A673 (cell line): Measurements from ENCODE around the gene CCDC85C. TPM values are rescaled to one million over a fixed set of nuclear protein-coding genes. Genes with fewer than 3 reads are reported as not detected.
A peak's percentile ranks its signal among the peaks of the same experiment; 100 is the strongest.

ENCODE experiments used
- BruUV-seq: library from RNA; stranded (reverse); fragments of 400-500 nt; replicated peaks from 2 replicates; lab custom pipeline; 2021; lab: Mats Ljungman, UMichigan
- CTCF ChIA-PET: fragments of 300-600 bp; sonication (Branson Sonifier 250); formaldehyde crosslinking; loops from one replicate; lab custom pipeline; 2022; ENCODE audit warnings: antibody characterized with exemption; lab: Charles Lee
- POLR2A ChIA-PET: fragments of 300-600 bp; sonication (Branson Sonifier 250); formaldehyde crosslinking; loops from one replicate; lab custom pipeline; 2022; ENCODE audit warnings: antibody characterized with exemption; ENCODE audit not compliant: low non-redundant PET; lab: Charles Lee
- DNase-seq: peaks from one replicate; pipeline ENCODE4 v3.0.0-alpha.2; 2015; ENCODE audit warnings: low spot score
- H3K27ac ChIP-seq: fragments of 200-600 bp; sonication (generic); 2 replicates; pipeline ENCODE4 v1.5.1; 2016; ENCODE audit warnings: mixed run types, low read depth, mild to moderate bottlenecking, mixed read lengths, antibody characterized with exemption, low read length; ENCODE audit not compliant: poor library complexity, severe bottlenecking
- H3K27me3 ChIP-seq: fragments of 200-600 bp; sonication (generic); replicated peaks from 2 replicates; pipeline ENCODE4 v1.6.1; 2017; ENCODE audit warnings: mixed run types, low read depth, mild to moderate bottlenecking, mixed read lengths, antibody characterized with exemption, low read length; ENCODE audit not compliant: insufficient read depth, poor library complexity
- H3K36me3 ChIP-seq: fragments of 200-600 bp; sonication (generic); 2 replicates; pipeline ENCODE4 v1.6.1; 2016; ENCODE audit warnings: mixed run types, mild to moderate bottlenecking, mixed read lengths, antibody characterized with exemption, low read length; ENCODE audit not compliant: insufficient read depth, poor library complexity, severe bottlenecking
- H3K4me1 ChIP-seq: fragments of 200-600 bp; sonication (generic); 2 replicates; pipeline ENCODE4 v1.6.1; 2017; ENCODE audit warnings: mixed run types, mild to moderate bottlenecking, mixed read lengths, antibody characterized with exemption, low read length; ENCODE audit not compliant: insufficient read depth, poor library complexity, severe bottlenecking
- H3K4me3 ChIP-seq: fragments of 200-600 bp; sonication (generic); 2 replicates; pipeline ENCODE4 v1.5.1; 2016; ENCODE audit warnings: low read depth, mixed run types, mild to moderate bottlenecking, mixed read lengths, low read length; ENCODE audit not compliant: poor library complexity, severe bottlenecking
- H3K9me3 ChIP-seq: fragments of 200-600 bp; sonication (generic); 2 replicates; pipeline ENCODE4 v1.6.1; 2016; ENCODE audit warnings: mixed run types, low read depth, mild to moderate bottlenecking, mixed read lengths, antibody characterized with exemption, low read length; ENCODE audit not compliant: poor library complexity, severe bottlenecking
- CTCF ChIP-seq: fragments of 300-800, 200-600 bp; sonication (generic); conservative IDR thresholded peaks from 2 replicates; pipeline ENCODE4 v1.5.1; 2017; ENCODE audit warnings: low read depth, mild to moderate bottlenecking, antibody characterized with exemption, low read length, moderate library complexity, mixed read lengths
- EZH2 ChIP-seq: fragments of 200-600 bp; sonication (generic); IDR thresholded peaks from 2 replicates; pipeline ENCODE4 v1.6.1; 2017; ENCODE audit warnings: borderline replicate concordance, low read depth, mild to moderate bottlenecking, mixed read lengths, antibody characterized with exemption, low read length; ENCODE audit not compliant: poor library complexity, severe bottlenecking
- intact Hi-C: fragments of 100-400 bp; cut with micrococcal nuclease; formaldehyde crosslinking; loops from one replicate; pipeline ENCODE4 v1.10.0; 2022; ENCODE audit not compliant: unreplicated experiment
- total RNA-seq: library from RNA; stranded (reverse); gene quantifications from 2 replicates; pipeline ENCODE4 v1.2.3, GENCODE V29; 2021

CCDC85C gene
- total RNA-seq, 1 experiment from 2014 or later: 24.6 TPM

DNA sequence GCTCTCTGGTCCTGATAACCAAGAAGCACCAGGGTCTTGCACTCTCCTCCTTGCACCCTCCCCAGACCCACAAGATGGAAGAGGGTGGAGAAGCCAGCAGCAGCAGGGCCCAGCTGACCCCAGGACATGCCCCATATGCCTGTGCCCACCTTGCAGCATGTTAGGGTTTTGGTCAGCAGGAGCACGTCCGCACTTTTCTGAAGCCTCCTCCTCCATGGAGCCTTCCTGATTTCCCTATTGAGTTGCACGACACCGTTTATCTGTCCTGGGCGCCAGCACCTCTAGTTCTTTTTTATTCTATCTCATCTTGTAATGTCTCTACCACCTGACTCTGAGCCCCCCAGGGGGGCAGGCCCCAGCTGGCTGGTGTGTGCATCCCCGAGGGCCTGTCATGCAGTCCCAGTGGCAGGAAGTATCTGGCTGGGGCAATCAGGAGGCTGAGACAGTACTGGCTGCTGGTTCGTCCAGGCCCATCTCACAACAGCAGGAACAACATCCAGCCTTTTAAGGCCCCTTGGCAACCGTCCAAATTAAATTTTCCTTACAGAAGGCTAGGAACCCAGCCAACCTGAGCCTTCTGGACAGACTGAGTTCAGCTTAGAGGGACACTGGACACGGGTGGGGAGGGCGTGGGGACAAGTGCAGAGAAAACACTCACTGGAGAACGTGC lies 39.6 kb downstream of the CCDC85C start:
- POLR2A ChIA-PET: no interaction called here
- Histone ChIP-seq H3K27ac (no peak overlapping the region), H3K27me3 (no peaks in the 10 kb centered on the region), H3K9me3 (no peaks in the 10 kb centered on the region), H3K4me1 (peaks cover 12% of the 10 kb centered on the region), H3K4me3 (no peak overlapping the region), H3K36me3 (no peaks in the 10 kb centered on the region)
- intact Hi-C loops: no loop called here
- TF ChIP-seq EZH2 (no peak), CTCF (no peak)
- CTCF ChIA-PET: no interaction called here
- no TSS peak for BruUV-seq
- DNase-seq: peak; percentile 54

GRCh38 chr14:99563749-99564129 lies 40.3 kb downstream of the CCDC85C start:
- TF ChIP-seq EZH2 (no peak), CTCF (no peak)
- ChIA-PET POLR2A (no interaction called here), CTCF (no interaction called here)
- intact Hi-C loops: no loop called here
- Histone ChIP-seq H3K9me3 (no peaks in the 10 kb centered on the region), H3K4me3 (no peak overlapping the region), H3K4me1 (peaks cover 12% of the 10 kb centered on the region), H3K27ac (no peak overlapping the region), H3K36me3 (no peaks in the 10 kb centered on the region), H3K27me3 (no peaks in the 10 kb centered on the region)
- no peak for DNase-seq
- BruUV-seq: no TSS peak

DNA sequence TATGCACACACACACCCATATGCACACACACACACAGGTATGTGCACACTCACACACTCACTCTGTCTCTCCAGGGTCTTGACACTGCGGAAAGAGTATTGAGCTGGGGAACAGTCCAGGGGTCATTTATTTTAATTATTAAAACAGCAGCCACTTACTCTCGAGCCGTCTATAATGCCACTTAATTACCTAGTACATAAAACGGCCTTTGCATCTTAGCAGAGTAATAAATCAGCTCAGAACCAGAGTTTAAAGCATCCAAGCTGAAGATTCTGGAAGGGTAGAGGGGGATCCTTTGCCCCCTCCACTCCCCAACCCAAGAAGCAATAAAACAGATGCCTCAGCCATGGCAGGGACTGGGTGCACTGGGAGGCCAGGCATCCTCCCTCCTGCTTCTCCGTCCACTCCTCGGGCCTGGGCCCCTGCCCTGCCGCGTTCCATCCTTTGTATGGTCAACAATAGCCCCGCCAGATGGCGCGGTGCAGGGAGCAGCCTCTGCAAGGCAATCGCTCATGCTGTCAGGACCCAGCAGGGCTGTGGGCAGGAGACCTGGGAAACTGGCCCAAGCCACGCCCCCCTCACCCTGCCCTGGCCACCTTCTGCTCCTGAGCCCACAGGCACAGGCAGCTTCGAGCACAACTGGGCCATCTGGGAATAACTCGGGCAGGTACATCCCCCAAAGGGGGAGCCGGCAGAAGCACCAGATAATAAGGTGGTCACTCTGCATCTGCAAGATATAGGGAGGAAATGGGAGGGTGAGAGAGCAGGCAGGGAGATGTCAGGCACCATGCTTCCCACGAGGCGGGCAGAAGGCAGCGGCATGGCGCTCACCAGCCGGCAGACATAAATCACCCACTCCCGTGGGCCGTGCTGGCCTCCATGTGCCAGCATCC lies 40.9 kb downstream of the CCDC85C start:
- H3K9me3 ChIP-seq: no peaks in the 10 kb centered on the region
- TF ChIP-seq CTCF (no peak), EZH2 (no peak)
- H3K4me3 ChIP-seq: no peak overlapping the region
- ChIA-PET POLR2A (no interaction called here), CTCF (no interaction called here)
- no peaks in the 10 kb centered on the region for H3K36me3 ChIP-seq
- DNase-seq: no peak
- no TSS peak for BruUV-seq
- H3K4me1 ChIP-seq: peaks cover 12% of the 10 kb centered on the region
- no peak overlapping the region for H3K27ac ChIP-seq
- H3K27me3 ChIP-seq: no peaks in the 10 kb centered on the region
- intact Hi-C loops: no loop called here
